ENCODE measurements around the gene DDX31.

Gene DDX31

DNA sequence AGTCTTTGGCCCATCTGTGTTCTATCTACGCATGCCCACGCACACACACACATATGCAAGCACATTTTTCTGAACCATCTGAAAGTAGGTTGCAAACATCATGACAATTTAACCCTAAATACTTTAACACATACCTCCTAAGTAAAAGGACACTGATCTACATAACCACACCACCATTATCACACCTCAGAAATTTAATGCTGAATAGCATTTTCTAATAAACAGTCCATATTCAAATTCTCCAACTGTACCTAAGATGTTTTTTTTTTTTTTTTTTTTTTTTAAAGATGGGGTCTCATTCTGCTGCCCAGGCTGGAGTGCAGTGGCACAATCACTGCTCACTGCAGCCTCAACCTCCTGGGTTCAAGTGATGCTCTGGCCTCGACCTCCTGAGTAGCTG, 35.5 kb downstream of the DDX31 start:
- DNase-seq (ENCODE audit: low read depth in 2 of 2): no peak

GRCh38 chr9:132632413-132633129, 37.2 kb downstream of the DDX31 start:
- no peak for DNase-seq (ENCODE audit: low read depth in 2 of 2)

GRCh38 chr9:132631685-132632084, 38.1 kb downstream of the DDX31 start:
- no peak for DNase-seq (ENCODE audit: low read depth in 2 of 2)

DNA sequence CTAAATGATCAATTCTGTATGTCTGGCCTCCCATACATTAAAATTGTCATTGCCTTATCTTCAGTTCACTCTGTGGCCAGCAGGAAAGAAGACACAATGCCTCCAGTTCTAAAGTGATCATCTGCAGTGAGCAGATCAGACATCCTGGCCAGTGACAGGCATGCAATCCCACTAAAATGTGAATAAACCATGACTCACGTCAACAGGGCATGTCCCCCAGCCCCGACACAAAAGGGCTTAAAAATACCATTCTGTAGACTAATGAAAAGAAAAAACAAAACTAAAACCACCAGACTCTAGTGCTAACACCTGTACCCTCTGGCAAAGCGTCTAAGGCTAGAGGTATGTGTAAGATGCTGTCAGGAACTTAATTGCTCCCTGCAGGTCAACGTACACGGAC, 38.5 kb downstream of the DDX31 start:
- no peak for DNase-seq (ENCODE audit: low read depth in 2 of 2)

- DNase-seq (ENCODE audit: low read depth in 2 of 2): no peak
Observed at GRCh38 chr9:132630811-132631210, 39.0 kb downstream of the DDX31 start.

DNA sequence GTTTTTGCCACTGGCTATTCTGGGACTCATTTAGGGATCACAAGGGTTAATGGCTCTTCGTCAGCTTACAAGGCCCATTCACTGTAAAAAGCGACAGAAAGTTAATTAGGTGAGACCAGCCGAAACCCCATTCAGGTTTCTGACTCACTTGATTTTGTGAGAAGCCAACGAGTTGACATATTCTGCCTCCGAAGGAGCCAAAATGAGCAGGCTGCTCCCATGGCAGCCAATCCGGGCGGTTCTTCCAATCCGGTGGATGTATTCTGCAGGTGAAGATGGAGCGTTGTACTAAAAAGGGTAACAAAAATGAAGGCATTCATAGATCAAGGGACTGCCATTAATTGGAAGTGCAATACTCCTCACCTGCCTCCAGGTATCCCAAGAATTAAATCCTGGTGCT, 39.7 kb downstream of the DDX31 start:
- no peak for DNase-seq (ENCODE audit: low read depth in 2 of 2)

DNA sequence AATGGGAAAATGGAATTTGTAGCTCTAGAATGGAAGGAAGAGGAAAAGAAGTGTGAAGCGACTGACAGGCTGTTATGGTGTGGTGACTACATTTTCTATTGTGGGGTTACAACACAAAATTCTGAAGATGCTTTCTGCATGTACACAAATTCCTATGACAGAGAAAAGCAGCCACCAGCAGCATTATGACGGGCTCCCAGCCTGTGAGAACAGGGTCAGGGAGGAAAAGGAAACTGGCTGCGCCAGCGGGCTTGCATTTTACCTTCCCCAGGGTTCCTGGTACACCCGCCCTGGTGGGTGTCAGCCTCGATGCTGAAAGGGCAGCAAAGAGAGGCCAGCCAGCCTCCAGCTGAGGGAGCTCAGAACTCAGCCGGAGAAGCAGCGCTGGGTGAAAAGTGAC, 41.0 kb downstream of the DDX31 start:
- no peak for DNase-seq (ENCODE audit: low read depth in 2 of 2)

DNA sequence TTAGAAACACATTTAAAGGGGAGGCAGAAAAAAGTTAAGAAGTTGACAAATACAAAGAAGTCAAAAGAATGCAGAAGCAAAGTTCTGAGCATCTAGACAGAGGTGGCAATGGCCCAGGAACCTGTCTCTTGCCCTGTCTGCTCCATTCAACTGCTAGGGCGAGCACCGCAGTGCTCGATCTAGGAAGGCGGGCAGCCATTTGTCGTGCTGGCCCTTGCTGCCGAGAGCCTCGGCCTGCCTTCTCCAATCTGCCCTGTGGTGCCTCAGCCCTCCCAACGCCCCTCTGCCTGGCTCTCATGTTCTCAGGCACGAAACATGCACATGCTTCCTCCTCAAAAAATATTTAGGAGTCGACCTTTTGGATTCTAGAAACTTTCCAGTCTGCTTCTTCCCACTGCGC, 42.2 kb downstream of the DDX31 start:
- no peak for DNase-seq (ENCODE audit: low read depth in 2 of 2)

DNA sequence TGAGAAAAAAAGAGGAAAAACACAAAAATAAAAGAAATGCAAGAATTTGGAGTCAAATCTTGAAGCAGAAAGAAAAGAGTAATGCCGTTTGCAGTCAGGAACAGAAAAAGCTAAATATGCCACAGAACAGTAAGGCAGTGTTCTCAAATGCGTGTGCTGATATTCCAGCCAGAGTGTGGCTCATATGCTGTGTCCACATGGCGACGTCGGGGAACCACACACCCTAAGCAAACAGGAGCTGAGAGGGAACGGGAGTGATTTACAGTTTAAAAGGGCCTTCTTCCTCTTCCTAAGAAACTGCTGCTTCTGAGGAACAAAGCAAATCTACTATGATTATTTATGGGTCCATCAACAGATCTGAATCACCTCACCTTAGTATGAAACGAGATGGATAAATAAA, 42.7 kb downstream of the DDX31 start:
- no peak for DNase-seq (ENCODE audit: low read depth in 2 of 2)

- DNase-seq (ENCODE audit: low read depth in 2 of 2): no peak
Observed at GRCh38 chr9:132626285-132626684, 43.5 kb downstream of the DDX31 start.

DNA sequence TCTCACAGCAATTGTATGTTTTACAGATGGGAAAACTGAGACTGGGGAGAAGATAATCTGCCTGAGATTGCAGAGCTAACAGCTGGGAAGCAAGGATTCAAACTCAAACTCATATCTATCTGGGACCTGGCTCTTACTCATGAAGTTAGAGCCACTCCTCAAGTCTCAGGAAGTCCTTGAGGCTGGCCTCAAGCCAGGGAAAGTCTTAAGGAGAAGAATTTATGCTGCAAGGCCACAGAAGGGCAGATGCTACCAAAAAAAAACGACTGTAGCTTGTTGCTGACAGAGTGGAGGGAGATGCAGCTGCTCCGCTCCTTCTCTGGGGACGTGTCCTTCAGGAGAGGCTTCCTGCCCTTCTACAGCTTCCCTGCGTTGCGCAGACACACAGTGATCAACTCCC, 47.6 kb downstream of the DDX31 start:
- no peak for DNase-seq (ENCODE audit: low read depth in 2 of 2)

- no peak for DNase-seq (ENCODE audit: low read depth in 2 of 2)
Observed at GRCh38 chr9:132616725-132617124, 53.1 kb downstream of the DDX31 start.

DNA sequence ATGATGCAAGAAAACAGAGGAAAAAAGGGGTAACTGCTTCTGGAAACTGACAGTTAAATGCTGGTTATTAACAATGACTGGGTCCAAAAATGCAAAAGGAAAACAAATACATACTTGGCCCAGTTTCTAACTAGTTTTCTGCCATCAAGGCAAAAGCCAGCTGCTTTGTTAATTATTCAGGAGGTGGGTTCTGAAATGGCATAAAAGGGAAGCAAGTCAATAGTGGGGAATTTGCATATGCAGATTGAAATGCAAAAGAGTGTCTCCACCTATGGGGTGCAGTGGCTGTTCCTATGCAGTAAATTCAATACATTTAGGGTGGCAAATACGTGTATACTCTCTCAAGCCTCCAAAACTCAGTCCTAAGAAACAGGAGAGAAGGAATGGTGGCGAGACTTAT, 54.0 kb downstream of the DDX31 start:
- no peak for DNase-seq (ENCODE audit: low read depth in 2 of 2)

GRCh38 chr9:132614324-132614723, 55.5 kb downstream of the DDX31 start:
- DNase-seq (ENCODE audit: low read depth in 2 of 2): no peak

DNA sequence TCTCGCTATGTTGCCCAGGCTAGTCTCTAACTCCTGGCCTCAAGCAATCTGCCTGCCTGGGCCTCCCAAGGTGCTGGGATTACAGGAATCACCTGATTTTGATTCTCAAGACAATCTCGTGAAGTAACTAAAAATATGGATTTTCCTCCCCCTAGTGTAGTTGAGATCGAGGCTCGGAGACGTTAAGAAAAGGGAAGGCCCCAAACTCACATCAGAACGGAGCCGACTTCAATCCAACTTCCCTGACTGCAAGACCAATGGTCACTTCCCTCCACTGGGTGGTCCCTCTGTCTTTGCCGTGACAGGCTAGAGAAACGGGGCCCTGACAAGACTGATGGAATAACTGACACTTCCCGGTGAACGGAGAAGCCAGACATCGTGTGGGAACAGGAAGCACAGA, 59.1 kb downstream of the DDX31 start:
- no peak for DNase-seq (ENCODE audit: low read depth in 2 of 2)

GRCh38 chr9:132609829-132610228, 60.0 kb downstream of the DDX31 start:
- DNase-seq (ENCODE audit: low read depth in 2 of 2): no peak

GRCh38 chr9:132609184-132609583, 60.6 kb downstream of the DDX31 start:
- DNase-seq (ENCODE audit: low read depth in 2 of 2): no peak

DNA sequence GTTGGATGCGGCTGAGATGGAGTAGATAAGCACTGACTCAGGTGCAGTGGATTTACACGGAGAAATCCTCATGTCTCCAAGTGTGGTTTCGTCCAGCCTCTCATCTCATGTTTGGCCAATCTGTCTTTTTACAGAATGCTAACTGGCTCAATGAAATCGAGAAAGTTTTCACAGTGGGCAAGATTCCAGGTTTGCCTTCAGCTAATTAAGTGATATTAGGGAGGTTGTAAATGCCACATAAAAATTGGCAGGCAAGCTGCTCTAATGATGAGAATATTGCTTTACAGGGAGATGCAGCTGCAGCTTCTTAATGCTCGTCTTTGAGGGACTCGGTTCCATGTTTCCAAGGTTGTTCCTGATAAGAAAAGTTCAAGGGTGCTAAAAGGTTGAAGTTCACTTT, 63.7 kb downstream of the DDX31 start:
- no peak for DNase-seq (ENCODE audit: low read depth in 2 of 2)

- no peak for DNase-seq (ENCODE audit: low read depth in 2 of 2)
Observed at GRCh38 chr9:132605387-132605786, 64.4 kb downstream of the DDX31 start.

DNA sequence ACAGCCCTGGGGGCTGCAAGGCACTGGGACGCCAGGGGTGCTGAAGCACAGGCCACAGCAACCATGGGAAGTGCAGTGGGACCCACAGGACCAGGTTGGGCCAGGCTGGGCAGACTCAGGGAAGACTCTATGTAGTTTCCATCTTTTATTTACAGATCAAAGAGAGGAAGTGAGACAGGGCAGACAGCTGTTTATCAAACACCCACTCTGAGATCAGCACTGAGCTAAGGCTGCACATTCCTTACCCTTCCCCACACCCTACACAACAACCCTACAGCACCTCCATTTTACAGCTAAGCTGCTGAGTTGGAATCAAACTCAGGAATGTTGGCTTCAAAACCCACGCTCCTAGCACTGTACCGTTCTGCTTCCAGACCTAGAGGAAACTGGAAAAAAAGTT, 67.6 kb downstream of the DDX31 start:
- no peak for DNase-seq (ENCODE audit: low read depth in 2 of 2)

GRCh38 chr9:132600326-132600984, 69.3 kb downstream of the DDX31 start:
- DNase-seq (ENCODE audit: low read depth in 2 of 2): no peak

GRCh38 chr9:132597073-132597775, 72.6 kb downstream of the DDX31 start:
- no peak for DNase-seq (ENCODE audit: low read depth in 2 of 2)

DNA sequence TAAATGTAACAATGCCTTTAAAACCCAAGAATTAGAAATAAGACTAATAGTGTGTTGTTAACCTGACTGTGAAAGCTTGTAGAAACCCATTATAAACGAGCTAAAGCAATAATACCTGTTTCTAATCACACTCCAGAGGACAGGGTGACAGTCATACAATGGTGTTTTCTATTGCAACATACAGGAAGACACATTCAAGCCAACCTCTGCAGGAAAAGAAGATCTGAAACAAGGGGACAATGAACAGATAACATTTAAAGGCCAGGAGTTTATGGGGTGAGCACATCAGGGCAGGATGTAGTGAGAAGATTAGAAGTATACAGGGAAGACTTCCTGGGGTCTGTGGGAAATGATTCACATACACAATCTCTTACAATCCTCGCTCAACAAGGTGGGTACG, 73.6 kb downstream of the DDX31 start:
- no peak for DNase-seq (ENCODE audit: low read depth in 2 of 2)

Data from stimulated activated CD4-positive, alpha-beta T cell treated with anti-CD3 and anti-CD28 coated beads, Interleukin-15, amount 100 ng/mL, for 48 hours (primary cell).